Astrocyte (in vitro differentiated cells and primary cell): ENCODE measurements around the gene GRAMD2A. TPM values are rescaled to one million over a fixed set of nuclear protein-coding genes. Genes with fewer than 3 reads are reported as not detected.

Source experiments
- DNase-seq: peaks from one replicate; pipeline ENCODE4 v3.0.0-alpha.2; 2010; ENCODE audit warnings: low read depth
- FAIRE-seq: peaks from 2 replicates; lab custom pipeline; 2011; peaks lifted over from hg19 to GRCh38; lab: Jason Lieb, UNC
- H2AFZ ChIP-seq: 2 replicates; pipeline ENCODE4 v1.6.0; 2012; ENCODE audit warnings: low read depth, low read length, inconsistent platforms
- H3K27ac ChIP-seq: 2 replicates; pipeline ENCODE4 v1.5.1; 2011; ENCODE audit warnings: low read depth, low read length, inconsistent platforms
- H3K27me3 ChIP-seq: 2 replicates; pipeline ENCODE4 v1.6.0; 2011; ENCODE audit warnings: low read length, inconsistent platforms; ENCODE audit not compliant: insufficient read depth
- H3K36me3 ChIP-seq: 2 replicates; pipeline ENCODE4 v1.5.1; 2011; ENCODE audit warnings: low read length, inconsistent platforms; ENCODE audit not compliant: insufficient read depth
- H3K4me1 ChIP-seq: 2 replicates; pipeline ENCODE4 v1.5.1; 2011; ENCODE audit warnings: low read length, inconsistent platforms; ENCODE audit not compliant: insufficient read depth
- H3K4me2 ChIP-seq: 2 replicates; pipeline ENCODE4 v1.6.0; 2012; ENCODE audit warnings: low read length, inconsistent platforms
- H3K4me3 ChIP-seq: 2 replicates; pipeline ENCODE4 v1.5.1; 2011; ENCODE audit warnings: low read depth, mild to moderate bottlenecking, low read length, inconsistent platforms; ENCODE audit not compliant: insufficient read depth
- H3K79me2 ChIP-seq: 2 replicates; pipeline ENCODE4 v1.6.0; 2012; ENCODE audit warnings: mild to moderate bottlenecking, low read length, inconsistent platforms; ENCODE audit not compliant: insufficient read depth
- H3K9ac ChIP-seq: 2 replicates; pipeline ENCODE4 v1.6.0; 2012; ENCODE audit warnings: mild to moderate bottlenecking, low read length, inconsistent platforms
- H3K9me3 ChIP-seq: 2 replicates; pipeline ENCODE4 v1.5.1; 2012; ENCODE audit warnings: low read depth, mild to moderate bottlenecking, low read length, inconsistent platforms; ENCODE audit not compliant: insufficient read depth
- H4K20me1 ChIP-seq: 2 replicates; pipeline ENCODE4 v1.6.0; 2012; ENCODE audit warnings: low read length, inconsistent platforms; ENCODE audit not compliant: insufficient read depth
- H3K27ac Mint-ChIP-seq: one replicate; pipeline ENCODE4 v1.8.0; 2021; ENCODE audit warnings: mild to moderate bottlenecking, mixed read lengths; ENCODE audit not compliant: unreplicated experiment
- H3K27me3 Mint-ChIP-seq: one replicate; pipeline ENCODE4 v1.8.0; 2021; ENCODE audit warnings: low read depth, mixed read lengths; ENCODE audit not compliant: unreplicated experiment
- H3K36me3 Mint-ChIP-seq: one replicate; pipeline ENCODE4 v1.8.0; 2021; ENCODE audit warnings: low read depth, mixed read lengths; ENCODE audit not compliant: unreplicated experiment
- H3K4me1 Mint-ChIP-seq: one replicate; pipeline ENCODE4 v1.8.0; 2021; ENCODE audit warnings: low read depth, mixed read lengths; ENCODE audit not compliant: unreplicated experiment
- H3K4me3 Mint-ChIP-seq: one replicate; pipeline ENCODE4 v1.8.0; 2021; ENCODE audit warnings: mild to moderate bottlenecking, moderate library complexity, mixed read lengths; ENCODE audit not compliant: unreplicated experiment
- H3K9me3 Mint-ChIP-seq: one replicate; pipeline ENCODE4 v1.8.0; 2021; ENCODE audit warnings: mild to moderate bottlenecking, mixed read lengths; ENCODE audit not compliant: unreplicated experiment
- EZH2 ChIP-seq: IDR thresholded peaks from 2 replicates; pipeline ENCODE4 v1.6.1; 2012; ENCODE audit warnings: mild to moderate bottlenecking, low read length, inconsistent platforms; ENCODE audit not compliant: insufficient read depth
- total RNA-seq: library from RNA; stranded (reverse); gene quantifications from 2 replicates; pipeline ENCODE4 v1.2.1, GENCODE V29; 2021
- TF ChIP-seq, protein P1 (sequence below): IDR thresholded peaks from 2 replicates; pipeline ENCODE4 v1.5.1; 2011; ENCODE audit warnings: low read depth, mild to moderate bottlenecking, inconsistent platforms, low read length, moderate library complexity; ENCODE audit not compliant: insufficient read depth

Gene GRAMD2A
- total RNA-seq, 1 donor from 2014 or later = 0.68 TPM

- Mint-ChIP-seq H3K4me1 (peaks cover 6% of the 10 kb centered on the region), H3K4me3 (no peak overlapping the region), H3K27me3 (peaks cover 25% of the 10 kb centered on the region), H3K36me3 (peaks cover 2% of the 10 kb centered on the region), H3K27ac (no peak overlapping the region), H3K9me3 (no peaks in the 10 kb centered on the region)
- no peaks in the 10 kb centered on the region for H3K9me3 ChIP-seq
- no peaks in the 10 kb centered on the region for H3K79me2 ChIP-seq
- peaks cover 4% of the 10 kb centered on the region for H3K27me3 ChIP-seq
- H3K27ac ChIP-seq = no peak overlapping the region
- H3K36me3 ChIP-seq = no peaks in the 10 kb centered on the region
- H3K4me1 ChIP-seq = peaks cover 7% of the 10 kb centered on the region
- H4K20me1 ChIP-seq = no peaks in the 10 kb centered on the region
- no peak overlapping the region for H3K9ac ChIP-seq
- DNase-seq (no peak), FAIRE-seq (no peak)
- TF ChIP-seq EZH2 = no peak
- TF ChIP-seq, protein P1, sequence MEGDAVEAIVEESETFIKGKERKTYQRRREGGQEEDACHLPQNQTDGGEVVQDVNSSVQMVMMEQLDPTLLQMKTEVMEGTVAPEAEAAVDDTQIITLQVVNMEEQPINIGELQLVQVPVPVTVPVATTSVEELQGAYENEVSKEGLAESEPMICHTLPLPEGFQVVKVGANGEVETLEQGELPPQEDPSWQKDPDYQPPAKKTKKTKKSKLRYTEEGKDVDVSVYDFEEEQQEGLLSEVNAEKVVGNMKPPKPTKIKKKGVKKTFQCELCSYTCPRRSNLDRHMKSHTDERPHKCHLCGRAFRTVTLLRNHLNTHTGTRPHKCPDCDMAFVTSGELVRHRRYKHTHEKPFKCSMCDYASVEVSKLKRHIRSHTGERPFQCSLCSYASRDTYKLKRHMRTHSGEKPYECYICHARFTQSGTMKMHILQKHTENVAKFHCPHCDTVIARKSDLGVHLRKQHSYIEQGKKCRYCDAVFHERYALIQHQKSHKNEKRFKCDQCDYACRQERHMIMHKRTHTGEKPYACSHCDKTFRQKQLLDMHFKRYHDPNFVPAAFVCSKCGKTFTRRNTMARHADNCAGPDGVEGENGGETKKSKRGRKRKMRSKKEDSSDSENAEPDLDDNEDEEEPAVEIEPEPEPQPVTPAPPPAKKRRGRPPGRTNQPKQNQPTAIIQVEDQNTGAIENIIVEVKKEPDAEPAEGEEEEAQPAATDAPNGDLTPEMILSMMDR = no peak
- no peak overlapping the region for H3K4me3 ChIP-seq
- no peak overlapping the region for H2AFZ ChIP-seq
- H3K4me2 ChIP-seq = no peak overlapping the region
Measured at GRCh38 chr15:72163719-72164118, 33.9 kb downstream of the GRAMD2A start.

DNA sequence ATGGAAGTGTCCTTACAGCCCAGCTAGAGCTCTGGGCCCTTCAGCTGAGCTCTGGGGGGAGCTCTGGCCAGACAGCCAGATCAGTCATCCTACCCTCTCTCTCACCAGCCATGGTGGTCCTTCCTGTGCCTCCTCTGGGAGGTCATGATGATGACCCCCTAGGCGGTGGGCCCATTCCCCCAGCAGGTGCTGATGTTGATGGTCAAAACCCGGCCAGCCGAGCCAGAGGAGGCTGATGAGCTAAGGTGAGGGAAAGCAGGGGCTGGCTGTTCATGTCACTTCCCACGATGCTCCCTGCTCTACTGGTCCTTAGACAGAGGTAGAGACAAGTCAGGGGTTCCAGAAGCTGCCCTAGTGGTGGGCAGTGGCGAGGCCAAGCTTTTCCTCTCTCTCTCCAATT, 35.0 kb downstream of the GRAMD2A start:
- no peak overlapping the region for H2AFZ ChIP-seq
- H3K27ac ChIP-seq = no peak overlapping the region
- TF ChIP-seq EZH2 = no peak
- TF ChIP-seq, protein P1 = no peak
- no peak overlapping the region for H3K4me3 ChIP-seq
- no peak overlapping the region for H3K4me2 ChIP-seq
- FAIRE-seq (no peak), DNase-seq (no peak)
- Mint-ChIP-seq H3K27ac (peak overlapping the region; percentile 4), H3K27me3 (peaks cover 23% of the 10 kb centered on the region), H3K9me3 (no peaks in the 10 kb centered on the region), H3K4me1 (no peaks in the 10 kb centered on the region), H3K36me3 (peaks cover 2% of the 10 kb centered on the region), H3K4me3 (no peak overlapping the region)
- no peaks in the 10 kb centered on the region for H3K79me2 ChIP-seq
- H3K4me1 ChIP-seq = no peaks in the 10 kb centered on the region
- no peak overlapping the region for H3K9ac ChIP-seq
- no peaks in the 10 kb centered on the region for H4K20me1 ChIP-seq
- no peaks in the 10 kb centered on the region for H3K9me3 ChIP-seq
- peaks cover 4% of the 10 kb centered on the region for H3K27me3 ChIP-seq
- no peaks in the 10 kb centered on the region for H3K36me3 ChIP-seq

DNA sequence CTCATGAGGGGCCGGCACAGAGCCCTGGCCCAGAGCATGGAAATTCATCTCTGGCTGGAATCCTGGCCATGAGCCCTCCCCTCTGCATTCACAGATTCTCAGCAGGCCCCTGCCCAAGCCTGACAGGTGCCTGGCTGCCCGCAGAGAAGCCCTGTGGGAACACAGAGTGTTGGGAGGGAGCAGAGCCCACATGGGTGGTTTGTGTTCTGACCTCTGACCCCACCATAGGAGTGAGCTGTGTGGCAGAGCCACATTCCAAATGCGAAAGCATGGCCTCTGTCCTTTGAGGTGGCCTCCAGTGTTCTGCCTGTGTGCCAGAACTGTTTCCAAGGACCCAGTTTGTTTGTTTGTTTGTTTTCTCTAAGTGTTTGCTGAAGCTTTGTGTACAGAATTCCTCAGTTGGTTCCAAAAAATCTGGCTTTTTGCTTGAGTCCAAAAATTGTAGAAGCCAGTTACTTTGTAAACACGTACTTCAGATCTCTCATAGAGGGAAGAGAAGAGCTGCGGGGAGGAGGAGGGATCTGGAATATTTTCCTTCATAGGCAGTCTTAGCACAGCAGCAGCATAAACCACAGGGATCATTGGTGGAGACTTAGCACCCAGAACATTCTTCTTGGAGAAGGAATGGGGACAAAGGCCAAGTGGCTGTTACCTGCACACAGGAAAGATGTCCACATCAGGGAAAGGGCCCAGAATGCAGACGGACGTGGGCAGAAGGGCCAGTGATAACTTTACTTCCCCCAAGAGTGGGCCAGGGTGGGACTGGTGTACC, 36.0 kb downstream of the GRAMD2A start:
- Mint-ChIP-seq H3K27ac (no peak overlapping the region), H3K4me1 (no peaks in the 10 kb centered on the region), H3K27me3 (peaks cover 20% of the 10 kb centered on the region), H3K4me3 (no peak overlapping the region), H3K36me3 (no peaks in the 10 kb centered on the region), H3K9me3 (no peaks in the 10 kb centered on the region)
- no peak for DNase-seq
- Histone ChIP-seq H2AFZ (no peak overlapping the region), H3K4me2 (no peak overlapping the region), H3K79me2 (no peaks in the 10 kb centered on the region), H3K9ac (no peak overlapping the region), H3K27ac (no peak overlapping the region), H3K27me3 (peaks cover 4% of the 10 kb centered on the region), H3K4me3 (no peak overlapping the region), H3K4me1 (no peaks in the 10 kb centered on the region), H3K9me3 (no peaks in the 10 kb centered on the region), H4K20me1 (no peaks in the 10 kb centered on the region), H3K36me3 (no peaks in the 10 kb centered on the region)
- no peak for TF ChIP-seq EZH2
- TF ChIP-seq, protein P1 = no peak
- FAIRE-seq = no peak
